GM19035 (cell line): ENCODE results near the gene TWIST2.

Source experiments
- ATAC-seq: cut with Tn5 transposase; IDR thresholded peaks from one replicate; pipeline ENCODE4 v1.9.1; 2021; ENCODE audit not compliant: unreplicated experiment

The TWIST2 gene

DNA sequence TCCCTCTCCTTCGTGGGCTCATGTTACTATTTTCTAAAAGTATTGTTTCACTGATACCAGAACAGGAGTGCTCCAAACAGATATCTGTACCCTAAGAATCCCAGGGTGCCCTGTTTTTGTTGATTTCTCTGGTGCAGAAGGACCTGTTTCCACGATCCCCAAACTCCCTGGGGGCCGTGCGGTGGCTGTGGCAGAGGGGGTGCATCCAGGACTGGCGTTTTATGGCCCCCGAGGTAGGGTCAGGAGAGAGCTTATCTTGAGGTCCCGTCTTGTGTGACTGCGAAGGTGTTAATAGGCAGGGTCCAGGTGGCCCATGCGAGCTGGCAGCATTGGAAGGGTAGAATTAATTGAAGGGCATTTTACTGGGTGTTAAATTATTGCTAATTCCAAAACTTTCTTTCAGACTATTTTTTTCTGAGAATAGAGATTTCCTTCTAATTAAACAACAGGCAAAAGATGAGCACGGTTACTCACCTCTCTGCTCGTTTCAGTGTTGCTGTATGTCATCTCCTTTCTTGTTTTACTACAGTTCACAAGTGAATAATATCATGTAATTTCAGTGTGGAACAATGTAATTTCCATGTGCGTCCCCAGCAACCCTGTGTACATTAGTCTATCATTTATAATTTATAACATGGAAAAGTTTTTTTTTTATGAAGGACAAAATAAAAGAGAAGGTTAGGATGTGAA lies 8.2 kb downstream of the TWIST2 start:
- no peak for ATAC-seq

DNA sequence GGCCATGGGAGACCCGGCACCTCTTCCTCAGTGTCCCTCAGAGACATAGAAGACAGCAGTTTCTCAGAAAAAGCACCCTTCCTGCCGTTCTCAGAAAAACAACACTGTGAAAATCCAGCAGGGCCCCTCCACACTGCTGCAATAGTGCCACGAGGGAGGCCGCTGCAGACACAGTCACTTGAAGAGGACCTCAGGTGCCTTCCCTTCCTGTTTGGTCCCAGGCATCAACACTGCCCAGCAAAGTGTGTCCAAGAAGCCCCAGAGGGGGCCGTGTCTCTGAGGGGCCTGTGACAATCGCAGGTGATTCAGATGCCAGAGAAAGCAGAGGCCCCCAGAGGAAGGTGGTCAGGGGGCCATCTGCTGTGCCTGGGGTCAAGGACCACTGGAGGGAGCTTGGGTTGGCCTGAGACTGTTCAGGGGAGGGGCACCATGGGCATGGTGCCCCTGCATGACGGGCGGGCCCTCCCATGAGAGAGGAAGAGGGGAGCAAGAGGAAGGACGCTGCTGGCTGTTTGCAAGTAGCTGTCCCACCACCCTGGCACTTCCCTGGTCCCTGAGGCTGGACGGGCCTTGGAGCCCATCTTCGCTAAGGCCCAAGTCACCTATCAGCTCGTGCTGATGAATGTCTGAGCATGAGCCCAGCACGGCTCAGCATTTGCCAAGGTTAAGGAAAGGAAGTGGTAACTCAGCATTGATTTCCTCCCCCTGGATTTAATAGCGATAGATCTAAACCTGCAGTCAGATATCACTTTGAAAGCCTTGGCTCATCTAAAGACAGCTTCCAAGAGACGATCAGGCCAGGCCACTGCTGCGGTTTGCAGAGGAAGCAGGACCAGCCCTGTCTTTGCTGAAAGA lies 9.1 kb downstream of the TWIST2 start:
- no peak for ATAC-seq

DNA sequence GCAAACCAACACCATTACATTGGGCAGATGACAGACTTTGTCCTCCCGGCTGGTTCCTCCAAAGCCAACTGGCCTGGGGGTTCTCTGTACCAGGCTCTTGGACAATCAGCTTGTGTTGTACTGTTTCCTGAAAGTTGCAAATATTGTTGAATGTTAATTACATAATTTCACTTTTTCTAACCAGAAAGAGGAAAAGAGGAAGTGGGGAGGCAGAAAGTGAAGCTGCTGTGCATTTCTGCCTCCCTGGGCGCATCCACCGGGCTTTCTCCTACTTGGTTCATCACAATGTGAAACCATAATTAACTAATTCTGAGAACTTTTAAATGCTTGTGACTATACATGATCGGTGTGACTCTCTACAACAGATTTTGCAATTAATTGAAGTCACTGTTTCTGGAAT lies 10.1 kb downstream of the TWIST2 start:
- no peak for ATAC-seq

DNA sequence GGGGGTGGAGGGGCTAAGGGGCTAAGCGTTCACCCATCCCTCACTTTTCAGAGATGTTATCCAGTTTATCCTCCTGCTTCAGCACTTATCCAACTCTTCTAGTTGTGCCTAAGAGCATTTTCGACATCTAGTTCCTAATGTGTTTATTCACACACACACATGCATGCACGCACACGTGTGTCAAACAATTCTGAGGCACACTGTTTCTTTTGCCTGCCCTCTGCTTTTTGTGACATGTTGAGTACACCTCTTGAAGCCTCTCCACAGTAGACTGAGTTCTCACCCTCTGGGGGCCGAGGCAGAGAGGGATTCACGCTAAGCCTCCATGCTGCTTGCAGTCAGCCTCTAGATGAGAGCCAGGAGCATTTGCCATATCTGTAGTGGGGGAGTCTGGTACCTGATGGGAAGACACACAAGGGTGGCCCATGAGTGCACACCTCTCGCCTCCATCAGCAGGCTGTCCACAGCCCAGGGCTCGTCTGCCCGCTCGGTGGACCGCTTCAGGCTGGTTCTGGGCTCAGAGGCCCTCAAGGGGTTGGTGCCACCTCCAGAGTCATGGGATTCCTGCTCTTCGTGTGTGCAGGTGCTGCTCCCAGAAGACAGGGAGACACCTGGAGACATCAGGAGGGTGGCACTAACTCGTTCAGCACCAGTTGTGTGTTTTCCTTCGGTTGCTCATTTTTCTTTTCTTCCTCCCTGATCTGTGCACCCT lies 11.9 kb downstream of the TWIST2 start:
- no peak for ATAC-seq

DNA sequence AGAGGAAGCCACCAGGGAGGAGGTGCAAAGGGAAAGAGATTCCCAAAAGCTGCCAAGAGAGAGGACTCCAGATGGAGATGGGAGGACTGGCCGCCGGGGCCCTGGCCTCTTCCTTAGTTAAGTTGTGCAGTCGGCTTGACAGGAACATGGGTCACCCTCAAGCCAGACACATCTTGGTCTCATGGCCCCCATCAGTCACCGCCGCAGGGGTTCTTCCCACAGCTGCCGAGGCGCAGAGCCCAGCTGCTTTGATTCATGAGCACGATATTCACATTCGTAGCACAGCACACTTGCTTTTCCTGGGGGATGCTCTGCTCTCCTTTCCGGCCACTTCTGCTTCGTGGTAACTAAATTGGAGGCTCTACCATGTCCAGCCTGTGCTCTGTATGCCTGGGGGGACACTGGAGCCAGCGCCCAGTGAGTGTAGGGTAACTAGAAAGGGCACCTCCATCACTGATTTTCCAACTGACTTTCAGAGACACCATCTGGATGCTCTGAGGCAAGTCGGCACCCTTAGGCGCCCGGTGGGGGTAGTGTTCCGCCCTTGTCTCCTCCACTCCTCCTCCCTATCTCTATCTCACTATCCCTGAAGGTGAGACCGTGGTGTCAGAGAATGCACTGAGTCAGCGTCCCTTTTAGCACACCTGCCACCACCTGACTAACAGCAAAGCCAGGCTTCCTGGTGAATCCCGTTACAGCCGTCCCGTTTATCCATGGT lies 13.3 kb downstream of the TWIST2 start:
- no peak for ATAC-seq

DNA sequence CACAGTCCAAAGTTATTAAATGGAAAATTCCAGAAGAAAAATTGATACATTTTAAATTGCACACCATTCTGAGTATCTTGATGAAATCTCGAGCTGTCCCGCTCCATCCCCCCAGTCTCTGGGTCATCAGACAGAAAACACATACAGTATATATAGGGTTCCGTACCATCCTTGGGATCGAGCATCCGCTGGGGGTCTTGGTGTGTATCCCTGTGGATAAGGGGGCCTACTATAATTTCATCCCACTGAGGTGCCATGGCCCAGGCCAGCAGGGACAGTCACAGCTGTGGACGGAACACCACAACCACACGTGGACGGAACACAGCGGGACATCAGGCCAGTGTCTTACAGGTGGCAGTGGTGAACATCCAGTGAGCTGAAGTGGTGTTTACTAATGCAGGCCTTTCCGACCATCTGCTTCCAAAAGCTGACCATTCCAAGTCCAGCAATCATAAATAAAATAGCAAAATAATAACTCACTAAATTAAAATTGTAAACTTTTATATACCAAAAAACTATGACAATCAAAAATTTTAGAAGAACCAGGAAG lies 14.0 kb downstream of the TWIST2 start:
- no peak for ATAC-seq

DNA sequence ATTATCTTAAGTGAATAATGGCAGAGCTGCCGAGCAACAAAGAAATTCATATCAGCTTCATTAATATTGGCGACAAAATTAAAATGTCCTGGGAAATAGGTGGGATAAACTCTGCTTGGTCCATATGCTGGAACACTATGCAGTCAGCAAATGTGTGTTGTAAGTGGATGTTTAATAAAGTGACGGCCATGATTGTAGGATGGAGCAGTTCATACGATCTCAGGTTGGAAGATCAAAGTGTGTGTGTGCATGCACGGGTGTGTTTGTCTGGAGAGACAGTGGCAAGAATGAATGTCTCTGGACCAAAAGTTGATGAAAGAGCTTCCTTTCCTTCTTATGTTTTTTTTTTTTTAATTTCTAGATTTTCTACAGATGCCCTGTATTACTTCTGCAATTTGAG lies 14.8 kb downstream of the TWIST2 start:
- ATAC-seq = no peak

DNA sequence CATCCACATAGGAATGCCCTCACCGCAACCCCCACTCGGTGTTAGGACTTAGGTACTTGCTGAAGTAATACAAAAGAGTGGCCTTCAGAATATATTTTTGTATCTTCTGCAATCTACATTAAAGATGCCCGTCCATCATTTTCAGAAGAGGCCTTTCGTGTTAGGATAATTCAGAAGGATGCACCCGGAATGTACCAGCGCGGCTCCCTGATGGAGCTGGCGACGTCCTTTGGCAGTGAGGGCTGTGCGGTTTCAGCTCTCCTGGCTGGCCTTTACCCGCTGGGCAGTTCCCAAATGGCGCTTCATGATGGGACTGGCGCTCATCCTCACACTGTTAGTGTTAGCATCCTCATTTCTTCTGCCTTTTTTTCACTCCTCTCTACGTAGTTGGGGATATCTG lies 15.3 kb downstream of the TWIST2 start:
- ATAC-seq = no peak

DNA sequence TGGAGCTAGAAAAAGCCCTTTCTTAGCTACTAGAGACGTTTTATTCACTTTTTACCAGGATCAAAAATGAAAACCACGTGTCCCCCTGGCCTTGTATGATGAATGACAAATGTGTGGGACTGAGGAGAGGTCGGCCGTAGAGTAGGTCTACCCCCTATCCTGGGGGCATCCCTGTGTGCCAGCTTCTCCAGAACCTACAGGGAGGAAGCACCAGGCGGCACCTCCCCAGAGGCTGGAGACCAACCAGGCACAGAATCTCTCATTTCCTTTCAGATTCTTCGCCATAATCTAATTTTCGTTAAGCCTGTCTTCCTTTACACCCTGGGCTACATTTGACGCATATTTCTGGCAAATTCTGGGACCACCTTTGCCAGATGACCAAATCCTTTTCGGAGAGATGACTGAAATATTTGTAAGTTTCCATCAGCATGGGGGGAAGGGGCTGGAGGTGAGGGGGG lies 15.9 kb downstream of the TWIST2 start:
- no peak for ATAC-seq

DNA sequence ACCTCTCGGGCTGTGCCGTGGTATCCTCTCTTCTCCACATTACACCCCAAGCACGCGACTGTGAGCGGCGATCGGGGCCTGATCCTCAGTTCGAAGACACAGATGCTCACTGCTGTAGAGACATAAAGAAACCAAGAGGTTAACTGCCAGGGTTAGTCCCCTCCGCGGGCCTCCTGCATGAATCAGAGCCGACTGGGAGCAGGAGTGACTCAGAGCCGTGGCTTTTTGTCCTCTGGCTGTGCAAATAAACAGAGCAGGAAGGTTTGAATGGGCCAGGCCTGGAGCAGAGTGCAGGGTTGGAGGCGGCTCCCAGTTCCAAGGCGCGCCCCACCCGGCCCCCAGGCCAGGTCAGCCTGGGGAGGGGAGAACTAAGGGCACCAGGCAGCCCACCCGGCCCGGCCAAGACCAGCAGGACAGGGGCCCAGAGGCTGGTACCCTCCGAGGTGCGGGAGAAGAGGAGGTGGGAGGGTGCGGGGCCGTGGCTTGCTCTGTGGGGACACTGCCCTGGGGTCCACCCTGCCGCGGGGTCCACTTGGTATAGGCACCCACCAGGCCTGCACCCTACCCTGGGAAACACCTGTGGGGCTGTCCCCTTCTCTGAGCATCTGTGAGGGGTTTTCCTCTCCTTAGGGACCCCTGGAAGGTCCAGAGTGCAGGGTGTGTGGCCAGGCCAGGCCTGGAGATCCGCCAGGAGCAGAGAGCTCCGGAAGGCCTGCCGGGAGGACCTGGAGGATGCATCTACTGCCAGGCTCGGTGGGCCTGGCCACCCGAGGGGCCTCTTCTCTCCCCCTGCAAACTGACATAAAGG lies 16.5 kb downstream of the TWIST2 start:
- ATAC-seq = no peak

DNA sequence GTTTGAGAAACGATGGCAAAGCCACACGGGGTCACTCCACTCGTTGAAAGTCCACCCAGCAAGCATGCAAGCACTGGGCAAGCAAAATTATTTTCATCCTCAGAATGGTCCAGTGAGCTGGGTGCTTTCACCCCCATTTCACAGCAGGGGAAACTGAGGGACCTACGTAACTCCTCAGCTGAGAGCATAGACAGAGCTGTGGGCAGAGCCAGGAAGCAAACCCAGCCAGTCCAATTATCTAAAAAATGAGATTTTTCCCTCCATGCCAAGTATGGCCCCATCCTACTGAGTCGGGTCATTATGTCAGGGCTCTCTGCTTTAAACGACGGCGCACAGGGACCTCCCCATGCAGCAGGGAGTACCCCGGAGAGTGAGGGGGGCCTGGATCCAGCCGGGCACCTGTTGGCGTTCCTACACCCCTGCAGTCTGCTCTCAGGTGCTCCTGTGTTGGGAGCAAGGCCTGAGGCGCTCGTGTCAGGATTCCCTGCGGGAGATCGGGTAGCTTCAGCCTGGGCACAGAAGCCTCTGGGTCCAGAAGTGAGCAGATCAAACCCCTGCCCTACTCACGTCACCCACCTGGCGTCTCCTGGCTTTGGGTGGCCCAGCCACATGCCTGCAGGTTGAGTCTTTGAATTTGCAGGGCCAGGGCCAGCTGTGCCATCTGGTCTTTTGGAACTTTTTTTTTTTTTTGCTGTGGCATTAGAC lies 17.3 kb downstream of the TWIST2 start:
- no peak for ATAC-seq

DNA sequence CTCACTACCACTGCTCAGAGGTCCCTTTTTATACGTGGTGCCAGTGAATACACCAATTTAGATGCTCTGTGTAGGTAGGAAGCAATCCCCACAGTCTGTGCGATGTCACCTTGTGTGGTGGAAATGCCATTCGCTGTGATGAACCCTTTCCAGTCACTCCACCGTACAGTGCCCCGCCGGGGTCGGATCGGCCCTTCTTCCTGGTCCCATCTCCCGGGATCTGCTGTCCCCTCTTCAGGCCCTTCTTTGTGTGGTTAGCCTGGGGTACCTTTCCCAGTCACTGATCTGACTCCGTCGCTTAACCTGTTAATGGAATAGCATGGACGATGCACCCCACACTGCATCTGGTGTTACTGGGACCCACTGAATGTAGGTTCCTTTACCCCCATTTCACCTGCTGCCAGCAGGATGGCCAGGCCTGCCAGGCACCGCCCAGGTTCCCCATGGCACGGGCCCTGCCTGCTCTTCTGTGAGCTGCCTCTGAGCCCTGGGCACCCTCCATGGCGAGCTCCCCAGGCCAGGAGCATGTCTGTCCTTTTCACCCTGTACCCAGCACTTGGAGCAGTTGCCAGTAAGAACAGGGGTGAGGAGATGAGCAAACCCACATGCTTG lies 18.0 kb downstream of the TWIST2 start:
- ATAC-seq = no peak

DNA sequence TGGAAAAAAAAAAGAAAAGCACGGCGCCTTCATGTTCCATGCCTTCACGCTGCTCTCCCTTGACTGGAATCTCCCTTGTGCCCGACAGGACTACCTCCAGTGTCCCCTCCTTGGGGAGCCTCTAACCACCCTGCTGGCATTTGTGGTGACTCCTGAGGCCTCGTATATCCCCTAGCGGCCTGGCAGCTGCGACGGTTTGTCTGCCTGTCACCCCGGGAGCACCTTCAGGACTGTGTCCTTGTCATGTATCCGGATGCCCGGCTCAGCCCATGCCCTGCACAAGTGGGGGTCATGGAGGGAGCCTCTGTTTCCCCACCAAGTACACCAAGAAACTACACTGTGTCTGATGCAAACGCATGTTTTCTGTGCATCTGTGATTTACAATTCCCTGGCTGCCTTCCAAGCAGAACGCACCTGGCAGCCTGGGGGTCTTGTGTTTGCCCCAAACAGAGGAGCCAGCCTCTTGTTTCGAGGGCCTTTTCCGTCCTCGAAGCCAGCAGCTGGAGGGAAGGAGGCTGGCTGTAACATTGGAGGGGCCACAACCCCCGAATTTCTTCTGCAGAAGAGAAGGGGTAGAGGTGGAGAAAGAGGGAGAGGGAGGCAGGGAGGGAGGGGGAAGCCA lies 18.9 kb downstream of the TWIST2 start:
- no peak for ATAC-seq

DNA sequence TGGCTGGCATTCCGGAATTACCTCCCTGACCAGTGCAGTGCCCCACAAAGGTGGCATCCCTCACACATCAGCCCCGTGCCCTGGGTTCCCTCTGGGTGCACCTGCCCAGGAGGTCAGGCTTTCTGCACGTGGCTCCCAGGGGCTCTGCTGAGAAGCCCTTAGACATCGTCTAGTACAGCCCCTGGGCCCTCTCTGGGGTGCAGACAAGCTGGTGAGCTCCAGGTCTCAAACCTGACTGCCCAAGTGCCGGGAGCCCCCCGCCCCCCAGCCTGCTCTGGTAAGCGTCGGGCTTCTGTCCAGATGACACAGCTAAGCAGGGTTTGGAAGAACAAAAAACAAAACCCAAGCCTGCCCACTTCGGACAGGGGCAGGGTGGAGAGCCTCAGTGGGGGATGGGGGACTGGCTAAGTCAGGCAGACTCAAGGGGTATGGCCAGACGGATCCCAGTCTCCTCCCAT lies 20.2 kb downstream of the TWIST2 start:
- no peak for ATAC-seq

DNA sequence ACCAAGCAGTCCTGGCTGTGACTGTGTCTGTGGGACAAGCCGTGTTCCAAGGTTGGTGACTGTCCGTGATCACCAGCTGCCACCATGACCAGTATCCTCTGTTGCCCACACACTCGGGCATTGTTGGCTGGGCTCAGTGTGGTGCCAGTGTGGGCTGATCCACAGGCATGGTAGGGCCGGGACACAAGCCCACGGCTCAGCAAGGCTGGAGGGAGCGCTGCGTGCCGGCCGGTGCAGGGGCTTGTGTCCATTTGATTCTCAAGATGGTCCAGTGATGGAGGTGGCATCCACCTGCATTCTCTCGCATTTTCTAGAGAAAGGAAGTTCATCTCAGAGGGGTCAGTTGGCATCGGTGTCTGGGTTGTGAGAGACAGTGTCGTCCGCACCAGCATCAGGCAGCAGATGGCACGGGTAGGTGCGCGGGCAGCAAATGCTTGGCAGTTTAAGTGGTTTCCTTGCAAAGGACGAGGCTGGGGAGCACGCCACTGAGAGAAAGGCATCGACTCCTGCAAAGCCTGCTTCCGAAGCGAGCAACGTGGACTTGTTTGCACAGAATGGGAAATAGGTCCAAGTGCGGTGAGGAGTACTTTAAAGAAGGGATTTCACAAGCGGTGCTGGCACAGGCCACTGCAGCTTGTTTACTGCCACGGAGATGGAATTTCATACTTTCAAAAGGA lies 20.9 kb downstream of the TWIST2 start:
- no peak for ATAC-seq

DNA sequence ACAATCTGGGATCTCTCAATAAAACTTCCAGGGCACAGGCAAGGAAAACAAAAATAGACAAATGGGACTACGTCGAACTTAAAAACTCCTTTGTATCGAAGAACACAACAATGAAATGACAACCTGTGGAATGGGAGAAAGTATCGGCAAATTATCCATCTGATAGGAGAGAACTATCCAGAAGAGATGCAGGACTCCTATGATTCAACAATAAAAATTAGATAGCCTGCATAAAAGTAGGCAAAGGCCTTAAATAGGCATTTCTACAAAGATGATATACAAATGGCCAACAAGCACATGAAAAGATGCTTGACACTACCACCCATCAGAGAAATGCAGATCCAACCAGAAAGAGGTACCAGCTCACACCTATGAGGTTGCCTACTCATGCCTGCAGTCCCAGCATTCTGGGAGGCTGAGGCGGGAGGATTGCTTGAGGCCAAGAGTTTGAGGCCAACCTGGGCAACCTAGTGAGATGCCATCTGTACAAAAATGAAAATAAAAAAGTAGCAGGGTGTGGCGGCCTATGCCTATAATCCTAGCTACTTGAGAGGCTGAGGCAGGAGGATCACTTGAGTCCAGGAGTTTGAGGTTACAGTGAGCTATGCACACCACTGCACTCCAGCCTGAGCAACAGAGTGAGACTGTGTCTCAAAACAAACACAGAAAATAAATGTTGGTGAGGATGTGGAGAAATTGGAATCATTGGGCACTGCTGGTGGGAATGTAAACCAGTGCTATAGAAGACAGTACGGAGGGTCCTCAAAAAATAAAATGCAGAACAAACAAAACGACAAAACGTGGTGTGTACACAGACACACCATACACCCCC lies 21.6 kb downstream of the TWIST2 start:
- ATAC-seq = no peak

DNA sequence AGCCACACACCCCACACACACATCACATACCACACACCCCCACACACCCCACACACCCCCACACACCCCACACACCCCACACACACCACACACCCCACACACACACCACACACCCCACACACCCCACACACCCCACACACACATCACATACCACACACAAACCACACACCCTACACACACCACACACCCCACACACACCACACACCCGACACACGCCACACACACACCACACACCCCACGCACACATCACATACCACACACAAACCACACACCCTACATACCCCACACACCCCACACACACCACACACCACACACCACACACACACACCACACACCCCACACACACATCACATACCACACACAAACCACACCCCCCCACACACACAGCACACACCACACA lies 22.4 kb downstream of the TWIST2 start:
- ATAC-seq = no peak
